Germinal center (tissue), 1 donor: Measurements from ENCODE around the gene SSB.
A peak's percentile ranks its signal among the peaks of the same experiment; 100 is the strongest.
"Not testable (repeated sequence)": the region's sequence is repeated elsewhere in the genome, so short reads cannot be mapped to it uniquely, and the experiment has no call there.

Source experiments
- DNase-seq: peaks from one replicate; pipeline ENCODE4 v3.0.0; 2012; ENCODE audit warnings: mixed read lengths, low spot score

Gene SSB

DNA sequence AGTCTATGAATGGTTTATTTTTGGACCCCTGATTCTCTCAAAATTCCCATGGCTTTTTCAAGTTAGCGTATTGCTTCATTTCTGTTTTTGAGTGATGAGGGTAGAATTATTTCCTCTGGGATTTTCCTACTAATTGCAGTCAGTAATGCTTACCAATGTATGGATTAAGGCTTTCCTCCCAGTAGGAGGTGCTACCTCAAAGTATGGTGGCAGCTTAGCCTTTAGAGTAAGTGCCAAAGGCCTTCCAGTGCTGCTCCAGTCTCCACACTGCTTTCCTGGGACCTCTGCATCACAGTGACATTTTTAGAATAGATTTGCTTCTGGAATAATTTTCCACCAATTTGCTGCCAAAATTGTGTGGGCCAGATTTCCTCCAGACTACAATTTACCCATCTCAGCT, 16.2 kb upstream of the SSB start:
- DNase-seq, result no peak

DNA sequence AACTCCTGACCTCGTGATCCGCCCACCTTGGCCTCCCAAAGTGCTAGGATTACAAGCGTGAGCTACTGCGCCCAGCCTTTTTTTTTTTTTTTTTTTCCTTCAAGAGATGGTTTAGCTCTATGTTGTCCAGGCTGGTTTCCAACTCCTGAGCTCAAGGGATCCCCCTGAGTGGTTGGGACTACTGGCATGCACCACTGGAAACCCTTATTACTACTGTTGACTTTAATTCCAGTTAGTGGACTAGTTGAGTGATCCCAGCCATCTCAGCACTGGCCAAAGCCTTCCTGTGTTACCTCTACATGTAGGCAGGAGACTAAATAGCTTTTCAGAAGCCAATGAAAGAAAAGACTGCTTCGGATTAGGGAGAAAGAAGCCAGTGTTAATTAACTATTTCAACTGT, 8.1 kb upstream of the SSB start:
- no peak for DNase-seq

DNA sequence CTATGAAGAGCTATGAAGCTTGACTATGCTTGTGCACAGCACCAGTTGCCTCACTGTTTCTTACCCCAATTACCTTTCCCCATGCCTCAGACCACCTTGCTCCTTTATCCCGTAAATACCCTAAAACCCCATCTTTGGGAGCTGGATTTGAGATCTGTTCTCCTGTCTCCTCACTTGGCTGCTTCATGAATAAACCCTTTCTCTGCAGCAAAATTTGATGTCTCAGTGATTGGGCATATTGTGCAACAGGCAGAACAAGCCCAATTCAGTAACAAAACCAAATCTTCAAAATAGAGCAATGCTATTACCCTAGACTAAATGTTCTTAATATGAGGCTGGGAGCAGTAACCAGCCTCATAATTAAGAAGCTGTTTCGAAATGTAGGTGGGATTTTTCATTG, 3.5 kb upstream of the SSB start:
- no peak for DNase-seq

DNA sequence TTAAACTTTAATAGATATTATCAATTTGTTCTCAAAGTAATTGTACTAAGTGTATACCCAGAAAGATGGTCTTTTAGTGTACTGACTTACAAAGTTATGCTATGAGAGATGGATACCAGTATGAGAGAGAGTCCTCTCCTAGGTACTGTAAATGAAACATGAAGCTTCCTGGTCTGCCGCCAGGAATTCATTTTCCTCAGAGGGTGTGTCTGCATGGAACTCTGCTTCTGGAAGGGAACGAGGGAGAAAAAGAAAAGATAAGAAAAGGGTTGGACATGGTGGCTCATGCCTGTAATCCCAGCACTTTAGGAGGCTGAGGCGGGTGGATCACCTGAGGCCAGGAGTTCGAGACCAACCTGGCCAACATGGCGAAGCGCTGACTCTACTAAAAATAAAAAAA, 2.2 kb upstream of the SSB start:
- DNase-seq, result no peak

DNA sequence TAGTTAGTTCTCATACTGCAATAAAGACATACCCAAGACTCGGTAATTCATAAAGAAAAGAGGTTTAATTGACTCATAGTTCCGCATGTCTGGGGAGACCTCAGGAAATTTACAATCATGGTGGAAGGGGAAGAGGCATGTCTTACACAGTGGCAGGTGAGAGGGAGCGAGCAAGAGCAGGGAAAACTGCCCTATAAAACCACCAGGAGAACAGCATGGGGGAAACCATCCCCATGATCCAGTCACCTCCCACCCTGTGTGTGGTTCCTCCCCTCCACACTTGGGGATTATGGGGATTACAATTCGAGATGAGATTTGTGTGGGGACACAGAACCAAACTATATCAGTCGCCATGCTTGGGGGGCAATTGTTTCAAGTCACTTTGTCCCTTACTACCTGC, 1.1 kb upstream of the SSB start:
- no peak for DNase-seq

DNA sequence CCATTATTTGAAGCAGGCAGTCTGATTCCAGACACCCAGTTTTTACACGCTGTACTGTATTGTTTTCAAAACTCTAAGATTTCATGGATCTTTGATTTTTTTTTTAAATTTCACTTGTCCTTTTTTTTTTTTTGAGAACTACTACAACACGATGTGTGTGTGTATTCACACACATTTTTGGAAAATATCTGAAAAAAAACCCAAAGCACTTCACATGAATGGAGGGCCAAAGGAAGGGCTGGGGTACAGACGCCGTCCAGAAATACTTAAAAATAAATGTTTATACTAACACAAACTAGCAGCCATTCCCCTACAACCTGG, 314 bp upstream of the SSB start:
- no peak for DNase-seq

DNA sequence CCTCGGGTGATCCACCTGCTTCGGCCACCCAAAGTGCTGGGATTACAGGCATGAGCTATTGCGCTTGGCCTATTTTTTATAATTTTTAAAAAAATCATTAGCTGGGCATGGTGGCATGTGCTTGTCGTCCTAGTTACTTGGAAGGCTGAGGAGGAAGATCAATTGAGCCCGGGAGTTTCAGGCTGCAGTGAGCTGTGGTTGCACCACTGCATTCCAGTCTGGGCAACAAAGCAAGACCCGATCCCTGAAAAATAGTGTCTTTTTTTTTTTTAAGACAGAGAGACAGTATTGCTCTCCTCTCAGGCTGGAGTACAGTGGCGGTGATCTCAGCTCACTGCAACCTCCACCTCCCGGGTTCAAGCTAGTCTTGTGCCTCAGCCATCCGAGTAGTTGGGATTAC, 4.8 kb downstream of the SSB start:
- DNase-seq, result no peak

DNA sequence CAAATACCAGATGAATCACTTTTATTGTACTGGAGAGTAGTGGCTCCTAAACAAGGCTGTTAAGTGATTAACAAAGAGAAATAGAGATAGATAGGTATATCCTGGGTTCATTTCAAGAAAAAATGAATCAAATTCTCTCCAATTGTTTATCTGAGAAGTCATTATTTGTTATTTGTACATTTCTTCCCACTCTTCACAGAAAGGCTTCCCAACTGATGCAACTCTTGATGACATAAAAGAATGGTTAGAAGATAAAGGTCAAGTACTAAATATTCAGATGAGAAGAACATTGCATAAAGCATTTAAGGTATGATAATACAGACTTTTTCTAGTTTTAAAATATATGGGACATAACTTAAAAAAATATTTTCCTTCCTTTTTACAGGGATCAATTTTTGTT, 7.9 kb downstream of the SSB start:
- no peak for DNase-seq

DNA sequence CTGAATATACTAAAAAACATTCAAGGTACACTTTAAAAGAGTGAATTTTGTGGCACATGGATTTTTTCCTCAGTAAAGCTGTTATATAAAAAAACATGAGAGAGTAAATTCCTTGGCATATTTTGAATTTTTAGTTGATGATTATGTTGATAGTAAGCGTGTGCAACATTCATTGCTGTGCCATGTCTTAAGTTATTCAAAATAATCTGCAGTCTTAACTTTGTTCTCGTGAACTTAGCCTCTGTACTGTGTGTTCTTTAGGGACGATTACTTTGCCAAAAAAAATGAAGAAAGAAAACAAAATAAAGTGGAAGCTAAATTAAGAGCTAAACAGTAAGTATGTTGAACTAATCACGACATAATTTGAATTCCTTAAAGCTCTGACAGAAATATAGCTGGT, 9.6 kb downstream of the SSB start:
- DNase-seq, result no peak

DNA sequence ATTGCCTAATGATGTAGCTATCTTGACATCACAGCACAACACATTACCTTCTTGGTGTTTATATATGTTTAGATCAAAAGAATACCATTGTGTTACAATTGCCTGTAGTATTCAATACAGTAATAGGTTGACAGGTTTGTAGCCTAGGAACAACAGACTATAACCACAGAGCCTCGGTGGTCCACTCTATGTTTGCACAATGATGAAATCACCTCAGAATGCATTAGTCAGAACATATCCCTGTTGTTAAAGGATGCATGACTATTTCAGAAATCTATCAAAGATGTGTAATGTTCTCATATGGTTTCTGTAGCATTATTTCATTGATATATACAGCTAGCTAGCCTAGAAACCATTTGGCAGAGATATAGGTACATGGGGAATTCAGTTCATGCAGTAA, 17.2 kb downstream of the SSB start:
- DNase-seq, result no peak

DNA sequence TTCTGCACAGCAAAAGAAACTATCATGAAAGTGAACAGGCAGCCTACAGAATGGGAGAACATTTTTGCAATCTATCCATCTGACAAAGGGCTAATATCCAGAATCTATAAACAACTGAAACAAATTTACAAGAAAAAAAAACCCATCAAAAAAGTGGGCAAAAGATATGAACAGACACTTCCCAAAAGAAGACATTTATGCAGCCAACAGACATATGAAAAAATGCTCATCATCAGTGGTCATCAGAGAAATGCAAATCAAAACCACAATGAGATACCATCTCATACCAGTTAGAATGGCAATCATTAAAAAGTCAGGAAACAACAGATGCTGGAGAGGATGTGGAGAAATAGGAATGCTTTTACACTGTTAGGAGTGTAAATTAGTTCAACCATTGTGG, 18.3 kb downstream of the SSB start:
- not testable (repeated sequence) for DNase-seq

DNA sequence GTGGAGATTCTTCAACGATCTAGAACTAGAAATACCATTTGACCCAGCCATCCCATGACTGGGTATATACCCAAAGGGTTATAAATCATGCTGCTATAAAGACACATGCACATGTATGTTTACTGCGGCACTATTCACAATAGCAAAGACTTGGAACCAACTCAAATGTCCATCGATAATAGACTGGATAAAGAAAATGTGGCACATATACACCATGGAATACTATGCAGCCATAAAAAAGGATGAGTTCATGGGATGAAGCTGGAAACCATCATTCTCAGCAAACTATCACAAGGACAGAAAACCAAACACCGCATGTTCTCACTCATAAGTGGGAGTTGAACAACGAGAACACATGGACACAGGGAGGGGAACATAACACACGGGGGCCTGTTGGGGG, 18.7 kb downstream of the SSB start:
- DNase-seq, result not testable (repeated sequence)

DNA sequence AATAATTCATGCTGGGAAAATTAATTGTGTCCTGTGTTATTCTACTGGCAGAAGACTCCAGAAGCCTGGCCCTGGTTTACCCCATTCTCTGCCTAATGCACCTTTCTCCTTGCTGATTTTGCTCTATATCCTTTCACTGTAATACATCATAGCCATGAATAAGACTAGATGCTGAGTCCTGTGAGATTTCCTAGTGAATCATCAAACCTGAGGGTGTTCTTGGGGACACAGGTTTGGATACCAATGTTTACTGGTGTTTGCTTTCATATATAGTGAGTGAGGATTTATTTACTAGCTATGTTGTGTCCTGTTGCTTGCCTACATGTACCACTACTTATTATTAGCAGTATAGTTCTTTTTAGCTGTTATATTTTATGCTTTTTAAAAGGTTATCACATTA, 19.6 kb downstream of the SSB start:
- DNase-seq, result no peak

DNA sequence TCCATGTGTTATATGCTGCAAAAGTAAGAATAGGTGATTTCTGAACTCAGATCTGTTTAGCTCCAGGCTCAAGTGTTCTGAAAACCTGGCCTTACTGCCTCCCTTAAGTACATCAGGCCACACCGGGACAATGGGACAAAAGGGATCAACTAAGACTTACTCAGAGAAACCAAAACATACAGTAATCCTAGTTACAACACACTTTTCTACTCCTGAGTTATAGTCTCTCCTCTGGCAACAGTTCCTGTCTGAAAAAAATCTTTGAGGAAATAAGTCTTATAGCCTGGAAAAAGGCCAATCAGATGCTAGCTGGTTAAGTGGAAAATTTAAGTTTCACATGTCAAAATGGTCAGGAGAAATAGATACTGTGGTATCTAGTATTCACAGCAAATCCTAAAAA, 20.4 kb downstream of the SSB start:
- no peak for DNase-seq

DNA sequence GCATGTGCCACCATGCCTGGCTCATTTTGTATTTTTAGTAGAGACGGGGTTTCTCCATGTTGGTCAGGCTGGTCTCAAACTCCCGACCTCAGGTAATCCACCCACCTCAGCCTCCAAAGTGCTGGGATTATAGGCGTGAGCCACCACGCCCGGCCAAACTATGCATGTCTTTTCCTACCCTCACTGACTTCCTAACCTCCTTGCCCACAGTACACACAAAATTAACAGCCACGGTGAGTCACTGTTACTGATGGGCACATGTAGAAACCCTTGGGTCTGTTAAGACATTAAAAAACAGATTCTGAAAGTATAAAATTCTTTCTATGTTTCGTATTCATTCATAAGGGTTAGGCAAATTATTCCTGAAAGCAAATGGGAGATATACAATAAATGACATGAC, 21.4 kb downstream of the SSB start:
- DNase-seq, result not testable (repeated sequence)

DNA sequence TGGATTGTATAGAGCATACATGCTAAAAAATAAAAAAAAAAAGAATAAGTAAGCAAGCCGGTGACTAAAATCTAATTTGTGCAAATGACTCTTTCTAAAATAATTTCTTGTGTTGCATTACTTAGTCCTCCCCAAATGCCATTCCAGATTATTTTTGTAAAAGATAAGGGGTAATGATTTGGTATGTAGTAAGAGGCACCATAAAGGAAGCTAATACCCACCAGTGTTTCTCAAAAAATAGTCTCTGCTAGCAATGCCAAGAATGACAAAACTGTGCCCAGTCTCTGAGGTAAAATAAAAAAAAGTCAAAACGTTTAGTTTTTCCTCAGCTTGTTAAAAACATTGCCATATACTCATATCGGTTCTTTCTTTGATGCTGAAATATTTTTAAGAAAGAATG, 23.4 kb downstream of the SSB start:
- DNase-seq, result no peak

DNA sequence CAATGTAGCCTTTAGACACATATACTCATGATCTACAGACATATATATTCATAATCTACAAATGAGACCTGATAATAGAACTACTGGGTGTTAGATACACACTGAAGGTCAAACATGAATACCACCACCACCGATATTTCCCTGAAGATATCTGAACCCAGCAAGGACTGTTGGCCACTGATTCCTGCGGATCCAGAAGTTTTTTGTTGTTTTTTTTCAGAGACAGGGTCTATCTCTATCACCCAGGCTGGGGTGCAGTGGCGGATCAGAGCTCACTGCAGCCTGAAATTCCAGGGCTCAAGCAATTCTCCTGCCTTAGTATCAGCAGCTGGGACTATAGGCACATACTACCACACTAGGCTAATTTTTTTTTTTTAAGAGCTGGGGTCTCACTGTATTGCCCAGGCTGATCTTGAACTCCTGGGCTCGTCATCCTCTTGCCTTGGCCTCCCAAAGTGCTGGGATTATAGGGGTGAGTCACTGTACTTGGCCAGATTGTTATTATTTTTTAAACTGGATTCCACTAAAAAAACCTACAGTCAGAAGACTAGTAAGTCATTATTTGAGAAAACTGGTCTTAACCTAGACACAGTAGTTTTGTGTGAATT, 24.2 kb downstream of the SSB start:
- no peak for DNase-seq

DNA sequence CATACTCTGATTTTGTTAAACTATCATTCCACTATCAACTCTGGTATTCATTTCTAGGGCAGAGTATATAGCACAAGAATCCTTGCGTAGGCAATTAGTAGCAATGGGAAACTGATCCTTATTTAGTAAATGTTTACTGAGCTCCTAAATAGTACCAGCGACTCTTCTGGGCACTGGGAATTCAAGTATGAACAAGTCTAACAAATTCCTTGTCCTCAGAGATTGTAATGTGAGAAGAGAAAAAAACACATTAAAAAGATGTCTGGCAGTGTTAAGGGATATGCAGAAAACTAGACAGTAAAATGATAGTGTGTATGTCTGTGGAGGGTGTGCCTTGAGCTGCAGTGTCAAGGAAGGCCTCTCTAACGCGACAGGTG, 25.3 kb downstream of the SSB start:
- DNase-seq, result peak; percentile 19

DNA sequence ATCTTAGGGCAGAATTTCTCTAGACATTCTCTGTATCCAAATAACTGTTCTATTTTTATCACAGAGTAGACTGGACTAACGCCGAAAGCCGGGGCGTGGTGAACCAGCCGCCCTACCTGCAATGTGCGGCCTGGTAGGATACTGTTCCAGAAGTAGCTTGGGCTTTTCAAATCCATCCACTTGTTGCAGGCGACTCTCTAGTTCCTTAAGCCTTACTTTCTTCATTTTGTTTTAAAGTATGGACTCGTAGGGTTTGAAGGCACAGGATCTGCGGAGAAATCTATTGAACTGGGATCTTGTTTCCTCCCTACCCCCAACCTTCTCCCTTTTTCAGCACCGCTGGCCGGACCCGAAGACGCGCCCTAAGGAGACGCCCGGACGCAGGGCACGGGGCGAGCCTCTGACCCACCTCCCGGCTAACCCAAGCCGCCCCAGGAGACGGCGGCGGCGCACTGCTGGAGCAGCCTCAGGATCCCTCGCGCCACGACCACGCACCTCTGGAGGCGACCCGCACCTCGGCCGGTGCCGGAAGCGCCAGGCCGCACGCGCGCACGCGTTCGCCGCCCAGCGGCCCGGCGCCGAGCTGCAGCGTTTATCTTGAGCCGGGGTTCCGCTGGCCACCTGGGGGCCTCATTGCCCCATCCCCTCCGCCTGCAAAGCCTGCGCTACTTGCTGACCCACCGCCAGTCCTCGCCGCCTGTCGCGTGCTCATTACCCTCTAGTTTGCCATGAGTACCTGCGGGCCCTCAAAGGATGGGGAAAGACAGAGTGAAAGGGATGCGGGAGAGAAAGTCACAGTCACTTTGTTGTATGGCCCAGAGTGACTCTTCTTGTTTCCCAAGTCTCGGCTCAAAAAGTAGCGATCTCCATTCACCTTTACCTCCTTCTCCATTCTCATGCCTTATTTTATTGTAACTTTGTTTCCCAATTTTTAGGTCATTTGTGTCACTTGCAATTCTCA, 26.0 kb downstream of the SSB start, which contains the start of gene METTL5:
TSS of gene METTL5 (minus strand) at position 533 of the 961 bp plus-strand sequence. CDS start at position 225, 308 bp downstream.
- DNase-seq, result peak; percentile 88

DNA sequence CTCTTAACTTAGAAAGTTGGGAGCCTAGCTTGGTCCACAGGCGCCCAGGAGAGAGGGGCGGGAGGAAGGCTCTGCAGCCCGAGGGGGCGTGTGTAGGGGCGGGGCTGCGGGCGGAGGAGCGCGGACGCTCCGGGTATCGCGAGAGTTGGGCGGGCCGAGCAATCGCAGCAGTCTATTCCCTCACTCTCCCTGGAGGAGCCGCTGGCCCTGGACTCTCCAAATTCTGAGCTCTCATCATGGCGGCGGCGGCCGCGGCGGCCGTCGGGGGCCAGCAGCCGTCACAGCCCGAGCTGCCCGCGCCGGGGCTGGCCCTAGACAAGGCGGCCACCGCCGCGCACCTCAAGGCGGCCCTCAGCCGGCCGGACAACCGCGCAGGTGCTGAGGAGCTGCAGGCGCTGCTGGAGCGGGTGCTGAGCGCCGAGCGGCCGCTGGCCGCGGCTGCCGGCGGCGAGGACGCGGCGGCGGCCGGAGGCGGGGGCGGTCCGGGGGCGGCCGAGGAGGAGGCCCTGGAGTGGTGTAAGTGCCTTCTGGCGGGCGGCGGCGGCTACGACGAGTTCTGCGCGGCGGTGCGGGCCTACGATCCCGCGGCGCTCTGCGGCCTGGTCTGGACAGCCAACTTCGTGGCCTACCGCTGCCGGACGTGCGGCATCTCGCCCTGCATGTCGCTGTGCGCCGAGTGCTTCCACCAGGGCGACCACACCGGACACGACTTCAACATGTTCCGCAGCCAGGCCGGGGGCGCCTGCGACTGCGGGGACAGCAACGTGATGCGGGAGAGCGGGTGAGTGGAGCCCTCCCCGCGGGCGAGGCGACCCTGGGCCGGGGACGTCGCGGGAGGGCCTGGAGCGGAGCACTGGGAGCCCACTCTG, 28.8 kb downstream of the SSB start, which contains the start of gene UBR3:
TSS of gene UBR3 (plus strand) at position 183 of the 869 bp plus-strand sequence. CDS start at position 237, 54 bp downstream.
- peak; percentile 94 for DNase-seq

DNA sequence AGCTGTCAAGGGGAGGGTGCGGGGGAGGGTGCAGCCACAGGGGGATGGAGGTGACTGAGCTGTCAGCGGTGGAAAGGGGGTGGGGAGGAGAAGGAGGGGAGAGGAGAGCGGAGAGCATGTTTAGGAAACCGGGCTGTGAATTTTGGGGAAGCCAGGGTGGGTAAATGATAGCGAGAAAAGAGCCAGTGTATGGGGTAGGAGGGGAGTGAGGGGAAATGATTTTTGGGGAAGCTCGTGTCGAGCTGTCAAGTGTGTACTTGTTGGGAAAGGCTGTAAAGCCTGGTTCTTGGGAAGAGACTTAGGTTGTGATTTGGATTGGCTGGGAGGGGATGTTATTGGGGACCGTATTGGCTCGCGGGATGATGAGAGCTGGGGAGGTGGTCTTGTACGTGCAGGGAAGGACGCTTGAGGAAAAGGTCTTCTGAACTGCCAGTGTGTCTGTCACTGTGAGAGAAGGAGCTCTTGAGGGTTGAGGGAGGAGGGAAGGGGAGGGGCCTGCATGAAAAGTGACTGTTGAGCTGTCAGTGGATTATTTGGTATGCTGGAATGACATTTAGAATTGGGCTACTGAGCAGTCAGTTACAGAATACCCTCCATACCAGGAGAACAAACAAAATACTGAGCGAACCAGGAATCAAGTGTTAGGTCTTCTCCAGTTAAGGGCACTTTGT, 29.6 kb downstream of the SSB start:
- DNase-seq, result peak; percentile 54

DNA sequence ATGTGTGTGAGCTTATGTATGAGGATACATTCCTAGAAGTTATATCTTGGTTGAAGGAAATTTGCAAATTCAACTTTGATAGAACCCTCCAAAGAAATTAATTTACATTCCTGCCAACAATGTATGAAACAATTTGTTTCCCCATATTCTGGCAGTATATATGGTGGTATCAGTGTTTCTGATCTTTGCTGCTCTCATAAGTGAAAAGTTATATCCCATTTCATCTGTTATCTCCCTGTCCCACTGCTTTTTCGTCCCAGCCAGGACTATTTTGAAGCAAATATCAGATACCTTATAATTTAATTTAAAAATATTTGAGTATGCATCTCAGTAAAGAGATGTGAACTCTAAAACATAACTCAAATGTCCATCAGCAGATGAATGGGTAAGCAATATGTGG, 35.7 kb downstream of the SSB start:
- no peak for DNase-seq
